IPS-NIHi7 (cell line): ENCODE data around the gene SART3.
"Not testable (repeated sequence)": the region's sequence is repeated elsewhere in the genome, so short reads cannot be mapped to it uniquely, and the experiment has no call there.

ENCODE experiments used
- DNase-seq: peaks from one replicate; pipeline ENCODE4 v3.0.0; 2012; ENCODE audit warnings: mixed read lengths; ENCODE audit errors: extremely low spot score

SART3 gene

GRCh38 chr12:108518716-108519496, 42.1 kb downstream of the SART3 start:
- no peak for DNase-seq

- DNase-seq: no peak
Observed at GRCh38 chr12:108518101-108518715, 42.8 kb downstream of the SART3 start.

- DNase-seq: peak; percentile 4
Observed at GRCh38 chr12:108517288-108518100, 43.5 kb downstream of the SART3 start.

GRCh38 chr12:108516511-108517275, 44.3 kb downstream of the SART3 start:
- DNase-seq: peak; percentile 8

DNA sequence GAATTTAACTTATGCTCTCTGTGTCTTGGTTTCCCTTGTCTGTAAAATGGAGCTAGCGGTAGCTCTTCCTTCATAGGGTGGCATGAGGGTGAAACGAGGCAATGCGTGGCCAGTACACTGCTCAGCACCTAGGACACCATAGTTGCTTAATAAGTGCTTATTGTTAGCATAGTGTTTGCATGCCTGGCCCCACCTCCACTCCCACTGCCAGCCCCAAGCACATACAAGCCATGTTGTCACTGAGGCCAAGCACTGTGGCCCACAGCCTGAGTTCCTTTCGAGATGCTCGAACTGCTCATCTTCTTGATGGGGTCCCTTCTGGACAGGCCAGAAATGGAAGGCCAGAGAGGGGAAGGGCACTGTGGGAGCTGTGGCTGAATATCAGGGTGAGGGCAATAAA, 45.1 kb downstream of the SART3 start:
- no peak for DNase-seq

DNA sequence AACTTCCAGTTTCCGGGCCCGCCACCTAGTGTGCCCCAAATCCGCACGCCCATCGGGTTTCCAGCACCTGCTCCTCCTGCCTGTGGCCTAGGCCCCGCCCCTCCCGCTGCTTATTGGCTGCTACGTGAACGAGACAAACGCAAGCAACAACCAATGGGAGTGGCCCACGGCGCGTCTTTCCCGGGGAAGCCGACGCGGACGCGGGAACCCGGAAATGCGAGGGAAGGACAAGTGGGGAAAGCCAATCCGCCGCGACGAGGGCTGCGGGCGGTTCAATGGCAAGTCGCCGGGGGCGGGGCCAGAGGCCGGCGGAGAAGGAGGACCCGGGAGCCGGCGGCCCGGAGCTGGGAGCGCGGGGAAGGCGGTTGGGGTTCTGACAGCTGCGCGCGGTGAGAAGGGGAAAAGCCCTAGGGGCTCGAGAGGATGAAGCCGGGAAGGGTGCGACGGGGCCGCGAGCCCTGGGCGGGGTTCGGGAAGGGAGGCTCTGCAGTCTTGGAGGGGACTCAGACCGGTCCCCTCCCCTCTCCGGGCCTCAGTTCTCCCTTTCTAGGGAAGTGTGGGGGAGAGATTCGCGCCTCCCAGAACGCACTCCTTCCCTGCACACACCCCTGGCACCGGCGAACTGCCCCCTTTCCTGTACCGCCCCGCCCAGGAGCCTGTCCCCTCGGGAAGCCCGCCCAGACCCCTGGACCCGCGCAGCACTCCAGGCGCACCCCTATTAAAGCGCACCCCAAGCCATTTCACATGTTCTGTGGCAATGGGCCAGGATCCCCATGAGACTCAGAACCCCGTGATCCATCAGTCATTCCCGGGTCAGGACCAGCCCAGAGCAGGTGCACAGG, 45.8 kb downstream of the SART3 start, which contains the start of gene FICD:
FICD (plus strand) TSS at position 305 of the 842 bp plus-strand sequence. CDS start 1,696 bp downstream, outside the sequence.
- peak; percentile 98 for DNase-seq

- DNase-seq: no peak
Observed at GRCh38 chr12:108514468-108514972, 46.5 kb downstream of the SART3 start.

DNA sequence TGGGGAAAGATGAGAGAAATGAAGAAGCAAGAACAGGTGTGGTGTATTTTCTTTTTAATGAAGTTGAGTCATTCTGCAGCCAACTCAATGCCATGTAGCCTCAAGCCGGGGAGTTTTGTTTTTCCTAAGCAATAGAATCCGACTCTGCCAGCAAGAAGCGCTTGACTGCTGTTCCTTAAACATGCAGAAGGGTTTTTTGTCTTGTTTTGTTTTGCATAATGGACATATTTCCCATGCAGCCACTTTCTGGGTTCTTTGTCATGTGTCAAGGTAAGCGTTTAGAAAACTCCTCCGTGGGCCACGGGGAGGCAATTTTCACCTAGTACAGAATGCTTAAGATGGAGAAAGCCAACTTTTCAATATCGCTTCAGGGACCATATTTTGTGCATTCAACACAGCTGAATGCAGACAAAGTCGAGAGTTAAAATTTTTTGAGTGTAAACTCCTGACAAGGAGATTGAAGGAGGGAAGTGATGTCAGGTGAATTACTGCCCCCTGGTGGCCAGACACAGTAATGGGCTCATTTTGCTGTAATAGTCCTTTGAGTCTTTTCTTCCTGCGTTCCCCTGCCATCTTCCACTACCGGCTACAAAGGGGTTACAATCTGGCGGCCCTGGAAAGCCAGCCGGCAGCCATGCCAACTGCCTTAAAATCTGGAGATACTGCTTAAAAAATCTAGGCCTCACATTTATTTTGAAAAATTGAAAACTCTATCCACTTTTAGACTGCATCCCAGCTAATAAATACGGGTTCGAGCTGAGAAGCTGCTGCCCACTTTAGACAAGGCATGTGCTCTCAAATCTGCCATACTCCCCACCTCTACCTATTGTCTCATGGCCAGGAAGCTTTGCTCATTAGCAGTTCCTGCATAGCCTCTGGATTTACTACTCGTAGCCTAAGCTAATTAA, 49.1 kb downstream of the SART3 start:
- DNase-seq: peak; percentile 72

DNA sequence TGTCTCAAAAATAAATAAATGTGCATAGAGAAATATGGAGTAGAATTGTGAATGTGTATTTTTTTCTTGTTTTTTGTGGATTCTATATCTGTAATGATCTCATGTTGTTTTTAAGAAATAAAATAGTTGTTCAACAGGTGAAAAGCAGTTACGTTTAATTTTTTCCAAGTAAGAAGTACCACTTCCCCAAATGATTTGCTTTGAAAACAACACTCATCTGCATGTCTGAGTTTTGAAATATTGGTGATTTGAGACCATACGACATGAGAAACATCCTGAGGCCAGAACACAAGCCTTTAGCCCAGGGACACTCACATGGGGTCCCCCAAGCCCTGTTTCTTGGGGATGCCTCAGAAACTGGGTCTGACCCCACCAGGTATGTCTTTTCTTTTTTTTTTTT, 50.1 kb downstream of the SART3 start:
- DNase-seq: no peak

DNA sequence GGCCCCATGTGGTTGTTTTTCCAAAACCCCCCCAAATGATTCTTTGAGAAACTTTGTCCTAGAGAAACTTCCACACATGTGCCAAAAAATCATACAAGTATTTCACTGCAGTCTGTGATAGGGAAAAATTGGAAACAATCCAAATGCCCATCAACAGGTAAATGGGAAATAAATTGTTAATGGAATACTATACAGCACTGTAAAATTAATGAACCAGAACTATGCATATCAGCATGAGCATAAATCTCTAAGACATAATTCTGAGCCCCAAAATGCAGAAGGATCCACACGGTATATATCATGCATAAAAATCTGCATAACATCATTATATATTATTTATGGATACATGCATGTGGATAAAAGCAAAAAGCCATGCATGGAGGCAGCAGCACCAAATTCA, 51.2 kb downstream of the SART3 start:
- no peak for DNase-seq

GRCh38 chr12:108507971-108508642, 52.9 kb downstream of the SART3 start:
- no peak for DNase-seq

- DNase-seq: no peak
Observed at GRCh38 chr12:108505129-108505528, 55.8 kb downstream of the SART3 start.

GRCh38 chr12:108502922-108503321, 58.1 kb downstream of the SART3 start:
- no peak for DNase-seq

GRCh38 chr12:108498136-108498535, 62.8 kb downstream of the SART3 start:
- no peak for DNase-seq

- no peak for DNase-seq
Observed at GRCh38 chr12:108495823-108496579, 65.0 kb downstream of the SART3 start.

GRCh38 chr12:108495054-108495453, 65.9 kb downstream of the SART3 start:
- DNase-seq: peak; percentile 74

GRCh38 chr12:108491256-108491655, 69.7 kb downstream of the SART3 start:
- no peak for DNase-seq

DNA sequence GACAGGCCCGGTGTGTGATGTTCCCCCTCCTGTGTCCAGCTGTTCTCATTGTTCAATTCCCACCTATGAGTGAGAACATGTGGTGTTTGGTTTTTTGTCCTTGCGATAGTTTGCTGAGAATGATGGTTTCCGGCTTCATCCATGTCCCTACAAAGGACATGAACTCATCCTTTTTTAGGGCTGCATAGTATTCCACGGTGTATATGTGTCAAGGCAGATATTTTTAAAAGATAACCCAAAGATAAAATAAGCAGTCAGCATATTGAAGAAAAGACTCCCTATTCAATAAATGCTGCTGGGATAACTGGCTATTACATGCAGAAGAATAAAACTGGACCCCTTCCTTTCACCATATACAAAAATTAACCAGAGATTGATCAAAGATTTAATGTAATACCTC, 73.9 kb downstream of the SART3 start:
- DNase-seq: not testable (repeated sequence)
